H9 (cell line): ENCODE data around the gene EDC3. TPM values are rescaled to one million over a fixed set of nuclear protein-coding genes. Genes with fewer than 3 reads are reported as not detected.

Experiments used
- DNase-seq: peaks from one replicate; pipeline ENCODE4 v3.0.0-alpha.2; 2017
- H2AFZ ChIP-seq: one replicate; pipeline ENCODE4 v1.6.1; 2013; ENCODE audit warnings: mild to moderate bottlenecking, low read length, control low read depth, moderate library complexity
- H2AK5ac ChIP-seq: 2 replicates; pipeline ENCODE4 v1.6.1; 2013; ENCODE audit warnings: low read length, control low read depth, mixed read lengths; ENCODE audit not compliant: insufficient read length
- H2BK120ac ChIP-seq: one replicate; pipeline ENCODE4 v1.6.1; 2013; ENCODE audit warnings: low read depth, mild to moderate bottlenecking, low read length, control low read depth, inconsistent platforms; ENCODE audit not compliant: poor library complexity, severe bottlenecking
- H2BK12ac ChIP-seq: 2 replicates; pipeline ENCODE4 v1.6.1; 2013; ENCODE audit warnings: low read length, control low read depth, mixed read lengths, low read depth; ENCODE audit not compliant: insufficient read length
- H2BK15ac ChIP-seq: 2 replicates; pipeline ENCODE4 v1.6.1; 2013; ENCODE audit warnings: low read depth, low read length, control low read depth
- H2BK20ac ChIP-seq: one replicate; pipeline ENCODE4 v1.6.1; 2013; ENCODE audit warnings: low read depth, mild to moderate bottlenecking, low read length, control low read depth, inconsistent platforms; ENCODE audit not compliant: poor library complexity, severe bottlenecking
- H2BK5ac ChIP-seq: 2 replicates; pipeline ENCODE4 v1.6.1; 2013; ENCODE audit warnings: low read length, control low read depth, mixed read lengths; ENCODE audit not compliant: insufficient read length
- H3K14ac ChIP-seq: 2 replicates; pipeline ENCODE4 v1.6.1; 2013; ENCODE audit warnings: low read length, control low read depth; ENCODE audit not compliant: insufficient read depth
- H3K18ac ChIP-seq: 2 replicates; pipeline ENCODE4 v1.6.1; 2013; ENCODE audit warnings: low read depth, mild to moderate bottlenecking, mixed read lengths, low read length, control low read depth; ENCODE audit not compliant: insufficient read length
- H3K23ac ChIP-seq: 2 replicates; pipeline ENCODE4 v1.6.1; 2013; ENCODE audit warnings: low read length, control low read depth, mixed read lengths, low read depth; ENCODE audit not compliant: insufficient read length
- H3K23me2 ChIP-seq: 2 replicates; pipeline ENCODE4 v1.6.1; 2013; ENCODE audit warnings: low read depth, mild to moderate bottlenecking, mixed read lengths, low read length, control low read depth; ENCODE audit not compliant: insufficient read length, poor library complexity, severe bottlenecking
- H3K27ac ChIP-seq: 2 replicates; pipeline ENCODE4 v1.5.1; 2013; ENCODE audit warnings: low read length, control low read depth, mixed read lengths, low read depth; ENCODE audit not compliant: insufficient read length
- H3K27me3 ChIP-seq: 2 replicates; pipeline ENCODE4 v1.6.1; 2013; ENCODE audit warnings: low read length, control low read depth, inconsistent platforms; ENCODE audit not compliant: insufficient read depth
- H3K4ac ChIP-seq: 2 replicates; pipeline ENCODE4 v1.6.1; 2013; ENCODE audit warnings: low read depth, mild to moderate bottlenecking, control low read depth, inconsistent platforms, low read length, moderate library complexity
- H3K4me1 ChIP-seq: 2 replicates; pipeline ENCODE4 v1.6.1; 2013; ENCODE audit warnings: low read length, control low read depth, inconsistent platforms; ENCODE audit not compliant: insufficient read depth
- H3K4me2 ChIP-seq: 2 replicates; pipeline ENCODE4 v1.6.1; 2013; ENCODE audit warnings: low read length, control low read depth, mixed read lengths; ENCODE audit not compliant: insufficient read length, insufficient read depth
- H3K56ac ChIP-seq: 2 replicates; pipeline ENCODE4 v1.6.1; 2013; ENCODE audit warnings: low read depth, mild to moderate bottlenecking, mixed read lengths, low read length, control low read depth; ENCODE audit not compliant: insufficient read length
- H3K79me1 ChIP-seq: 2 replicates; pipeline ENCODE4 v1.6.1; 2013; ENCODE audit warnings: low read depth, mild to moderate bottlenecking, moderate library complexity, low read length, control low read depth, inconsistent platforms; ENCODE audit not compliant: insufficient read depth, poor library complexity, severe bottlenecking
- H3K79me2 ChIP-seq: 2 replicates; pipeline ENCODE4 v1.6.1; 2013; ENCODE audit warnings: low read length, control low read depth, inconsistent platforms; ENCODE audit not compliant: insufficient read depth
- H3K9ac ChIP-seq: 2 replicates; pipeline ENCODE4 v1.6.1; 2013; ENCODE audit warnings: low read length, control low read depth, mixed read lengths; ENCODE audit not compliant: insufficient read length; ENCODE audit errors: extremely low read depth
- H3K9me3 ChIP-seq: one replicate; pipeline ENCODE4 v1.6.1; 2013; ENCODE audit warnings: low read depth, low read length, inconsistent platforms; ENCODE audit not compliant: control insufficient read depth
- H3T11ph ChIP-seq: one replicate; pipeline ENCODE4 v1.6.1; 2013; ENCODE audit warnings: mild to moderate bottlenecking, low read length, control low read depth, inconsistent platforms
- H4K20me1 ChIP-seq: one replicate; pipeline ENCODE4 v1.6.1; 2013; ENCODE audit not compliant: control insufficient read depth, insufficient read length, insufficient read depth
- H4K5ac ChIP-seq: 2 replicates; pipeline ENCODE4 v1.6.1; 2013; ENCODE audit warnings: low read depth, mild to moderate bottlenecking, mixed read lengths, low read length, control low read depth; ENCODE audit not compliant: insufficient read length
- H4K8ac ChIP-seq: replicated peaks from 2 replicates; pipeline ENCODE4 v1.6.1; 2013; ENCODE audit warnings: low read length, control low read depth, mixed read lengths, low read depth; ENCODE audit not compliant: insufficient read length
- H4K91ac ChIP-seq: 2 replicates; pipeline ENCODE4 v1.6.1; 2013; ENCODE audit warnings: low read depth, mild to moderate bottlenecking, moderate library complexity, mixed read lengths, low read length, control low read depth; ENCODE audit not compliant: insufficient read length
- H3K27ac Mint-ChIP-seq, 3 experiments: 2 replicates in 2 of 3; 3 replicates in 1 of 3; pipeline ENCODE4 v1.8.0; 2020 to 2021; ENCODE audit warnings: mixed read lengths in 3 of 3, mild to moderate bottlenecking in 1 of 3, moderate library complexity in 1 of 3
- H3K27me3 Mint-ChIP-seq: 2 replicates; pipeline ENCODE4 v1.8.0; 2021; ENCODE audit warnings: low read depth, mild to moderate bottlenecking, moderate library complexity, mixed read lengths
- H3K36me3 Mint-ChIP-seq, 3 experiments: 2 replicates in 2 of 3; 3 replicates in 1 of 3; pipeline ENCODE4 v1.8.0; 2020 to 2021; ENCODE audit warnings: low read depth in 3 of 3, mixed read lengths in 3 of 3; ENCODE audit not compliant: insufficient read depth in 1 of 3
- H3K4me1 Mint-ChIP-seq, 2 experiments: 2 replicates each; pipeline ENCODE4 v1.8.0; 2020; ENCODE audit warnings: mixed read lengths in 2 of 2
- H3K4me3 Mint-ChIP-seq, 2 experiments: 2 replicates in 1 of 2; 3 replicates in 1 of 2; pipeline ENCODE4 v1.8.0; 2020 to 2021; ENCODE audit warnings: mild to moderate bottlenecking in 2 of 2, mixed read lengths in 2 of 2, moderate library complexity in 1 of 2
- H3K9me3 Mint-ChIP-seq, 2 experiments: 2 replicates in 1 of 2; 3 replicates in 1 of 2; pipeline ENCODE4 v1.8.0; 2020; ENCODE audit warnings: mild to moderate bottlenecking in 2 of 2, mixed read lengths in 2 of 2, moderate library complexity in 1 of 2
- WGBS: extraction: QIAGEN DNeasy Blood & Tissue Kit; methylation state at CpG from one replicate; pipeline ENCODE4 v1.1.7; 2013; ENCODE audit warnings: missing lambda C conversion rate, low lambda C conversion rate, mixed read lengths; ENCODE audit not compliant: insufficient read length; ENCODE audit errors: extremely low coverage; 5-methylcytosine and 5-hydroxymethylcytosine counted together
- total RNA-seq: library from RNA; stranded (reverse); gene quantifications from 2 replicates; pipeline ENCODE4 v1.2.1, GENCODE V29; 2021
- TF ChIP-seq, protein P1 (sequence below): fragments of 200-600 bp; sonication (generic); conservative IDR thresholded peaks from 3 replicates; pipeline ENCODE4 v1.8.0; 2021; ENCODE audit warnings: antibody characterized with exemption, mild to moderate bottlenecking

Gene EDC3
- total RNA-seq, 1 experiment from 2014 or later, result 60.5 TPM

DNA sequence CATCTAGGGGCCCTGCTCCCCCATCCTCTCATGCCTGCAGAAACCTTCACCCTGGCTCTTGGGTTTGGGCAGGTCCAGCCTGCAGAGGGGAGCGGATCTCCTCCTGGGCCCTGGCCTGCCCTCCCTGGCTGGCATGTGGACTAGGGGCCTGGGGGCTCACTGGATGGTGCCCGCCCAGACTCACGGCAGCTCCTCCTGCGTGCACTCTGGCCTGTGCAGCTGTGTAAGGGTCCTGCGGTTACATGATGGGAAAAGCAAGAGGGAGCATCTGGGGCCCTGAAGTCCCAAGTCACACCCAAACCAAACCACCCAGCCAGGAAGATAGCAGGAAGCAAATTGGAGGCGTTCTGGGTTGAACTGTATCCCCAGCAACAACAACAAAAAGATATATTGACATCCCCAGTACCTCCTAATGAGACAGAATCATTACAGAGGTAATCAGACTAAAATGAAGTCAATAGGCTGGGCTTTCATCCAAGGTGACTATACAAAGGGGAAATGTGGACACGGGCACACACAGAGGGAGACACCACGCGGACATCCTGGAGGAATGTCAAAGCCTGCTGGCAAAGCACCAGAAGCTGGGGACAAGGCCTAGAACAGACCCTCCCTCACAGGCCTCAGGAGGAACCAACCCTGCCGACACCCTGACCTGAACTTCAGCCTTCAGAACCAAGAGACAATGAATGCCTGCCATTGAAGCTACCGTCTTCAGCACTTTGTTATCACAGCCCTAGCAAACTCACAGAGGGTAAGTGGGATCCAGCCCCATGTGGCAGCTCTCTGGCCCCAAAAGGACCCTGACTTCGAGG is 90.6 kb downstream of the EDC3 start:
- H3K4me2 ChIP-seq, result no peak overlapping the region
- no peak overlapping the region for H3K4ac ChIP-seq
- no peaks in the 10 kb centered on the region for H3K79me1 ChIP-seq
- no peaks in the 10 kb centered on the region for H3K27me3 ChIP-seq
- no peak overlapping the region; the same call in 1 of the 2 replicates for H3K14ac ChIP-seq
- H2AFZ ChIP-seq, result no peak overlapping the region
- H3K18ac ChIP-seq, result no peak overlapping the region
- no peak overlapping the region for H2BK120ac ChIP-seq
- no peaks in the 10 kb centered on the region for H3K4me1 ChIP-seq
- H3K23me2 ChIP-seq, result no peaks in the 10 kb centered on the region
- no peak for DNase-seq
- no peak overlapping the region for H2BK5ac ChIP-seq
- no CpG with 5 or more reads among the region's 12 CpGs for WGBS
- no peak overlapping the region for H3K9ac ChIP-seq
- H3K79me2 ChIP-seq, result no peaks in the 10 kb centered on the region
- no peak overlapping the region for H2AK5ac ChIP-seq
- H3T11ph ChIP-seq, result no peak overlapping the region
- no peak overlapping the region for H3K56ac ChIP-seq
- H3K27ac Mint-ChIP-seq, result no peak overlapping the region
- H3K4me3 Mint-ChIP-seq, result no peak overlapping the region
- no peak overlapping the region for H2BK15ac ChIP-seq
- H3K4me1 Mint-ChIP-seq, result peaks cover 2% of the 10 kb centered on the region in 2 experiments; a peak in 1 of 4 replicates
- peaks cover 22% of the 10 kb centered on the region for H3K27me3 Mint-ChIP-seq
- no peak overlapping the region for H4K8ac ChIP-seq
- no peaks in the 10 kb centered on the region for H3K9me3 ChIP-seq
- H3K36me3 Mint-ChIP-seq, result no peaks in the 10 kb centered on the region; a peak in 1 of 7 replicates
- H2BK20ac ChIP-seq, result no peak overlapping the region
- no peak overlapping the region for H2BK12ac ChIP-seq
- no peaks in the 10 kb centered on the region for H3K9me3 Mint-ChIP-seq
- no peak overlapping the region for H4K5ac ChIP-seq
- no peak overlapping the region for H4K91ac ChIP-seq
- no peak overlapping the region for H3K23ac ChIP-seq
- no peaks in the 10 kb centered on the region for H4K20me1 ChIP-seq
- no peak overlapping the region for H3K27ac ChIP-seq
- TF ChIP-seq, protein P1, sequence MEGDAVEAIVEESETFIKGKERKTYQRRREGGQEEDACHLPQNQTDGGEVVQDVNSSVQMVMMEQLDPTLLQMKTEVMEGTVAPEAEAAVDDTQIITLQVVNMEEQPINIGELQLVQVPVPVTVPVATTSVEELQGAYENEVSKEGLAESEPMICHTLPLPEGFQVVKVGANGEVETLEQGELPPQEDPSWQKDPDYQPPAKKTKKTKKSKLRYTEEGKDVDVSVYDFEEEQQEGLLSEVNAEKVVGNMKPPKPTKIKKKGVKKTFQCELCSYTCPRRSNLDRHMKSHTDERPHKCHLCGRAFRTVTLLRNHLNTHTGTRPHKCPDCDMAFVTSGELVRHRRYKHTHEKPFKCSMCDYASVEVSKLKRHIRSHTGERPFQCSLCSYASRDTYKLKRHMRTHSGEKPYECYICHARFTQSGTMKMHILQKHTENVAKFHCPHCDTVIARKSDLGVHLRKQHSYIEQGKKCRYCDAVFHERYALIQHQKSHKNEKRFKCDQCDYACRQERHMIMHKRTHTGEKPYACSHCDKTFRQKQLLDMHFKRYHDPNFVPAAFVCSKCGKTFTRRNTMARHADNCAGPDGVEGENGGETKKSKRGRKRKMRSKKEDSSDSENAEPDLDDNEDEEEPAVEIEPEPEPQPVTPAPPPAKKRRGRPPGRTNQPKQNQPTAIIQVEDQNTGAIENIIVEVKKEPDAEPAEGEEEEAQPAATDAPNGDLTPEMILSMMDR, result no peak
